GM12892 (cell line): ENCODE results near the gene ADAMTSL1.

Experiments used
- POLR2A ChIP-seq: IDR thresholded peaks from 2 replicates; pipeline ENCODE4 v1.6.1; 2011; ENCODE audit warnings: low read depth, low read length, control low read depth
- POLR2AphosphoS5 ChIP-seq: IDR thresholded peaks from 2 replicates; pipeline ENCODE4 v1.6.1; 2011; ENCODE audit warnings: low read depth, low read length, control low read depth
- TAF1 ChIP-seq: IDR thresholded peaks from 2 replicates; pipeline ENCODE4 v1.6.1; 2011; ENCODE audit warnings: low read depth, mild to moderate bottlenecking, control low read depth, low read length, borderline replicate concordance

GRCh38 chr9:18748251-18748701, 274.3 kb downstream of the ADAMTSL1 start:
- no peak for TF ChIP-seq TAF1
- TF ChIP-seq POLR2A: no peak
- TF ChIP-seq POLR2AphosphoS5: no peak
